HG03196 (cell line): ENCODE data around the gene LSS.
"Not testable (repeated sequence)": the region's sequence is repeated elsewhere in the genome, so short reads cannot be mapped to it uniquely, and the experiment has no call there.

Experiments
- ATAC-seq: cut with Tn5 transposase; IDR thresholded peaks from one replicate; pipeline ENCODE4 v1.9.1; 2021; ENCODE audit not compliant: unreplicated experiment

The LSS gene

DNA sequence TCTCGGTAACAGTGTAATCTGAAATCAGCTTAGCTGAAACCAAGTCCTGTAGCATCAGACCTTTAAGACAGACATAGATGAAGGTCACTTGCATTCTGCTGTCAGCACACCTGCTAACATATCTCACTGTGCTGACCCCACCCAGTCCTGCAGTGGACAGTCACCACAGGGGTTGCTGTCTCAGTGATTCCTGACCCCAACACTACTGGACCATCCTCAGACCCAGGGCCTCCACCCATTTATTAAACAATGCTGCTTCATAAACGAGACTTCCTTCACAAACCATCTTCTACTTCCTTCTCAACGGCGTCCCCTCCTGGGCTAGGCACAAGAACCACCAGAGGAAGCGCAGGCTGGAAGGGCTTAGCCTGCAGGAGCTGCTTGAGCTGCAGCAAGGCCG, 17.8 kb upstream of the LSS start:
- ATAC-seq = no peak

DNA sequence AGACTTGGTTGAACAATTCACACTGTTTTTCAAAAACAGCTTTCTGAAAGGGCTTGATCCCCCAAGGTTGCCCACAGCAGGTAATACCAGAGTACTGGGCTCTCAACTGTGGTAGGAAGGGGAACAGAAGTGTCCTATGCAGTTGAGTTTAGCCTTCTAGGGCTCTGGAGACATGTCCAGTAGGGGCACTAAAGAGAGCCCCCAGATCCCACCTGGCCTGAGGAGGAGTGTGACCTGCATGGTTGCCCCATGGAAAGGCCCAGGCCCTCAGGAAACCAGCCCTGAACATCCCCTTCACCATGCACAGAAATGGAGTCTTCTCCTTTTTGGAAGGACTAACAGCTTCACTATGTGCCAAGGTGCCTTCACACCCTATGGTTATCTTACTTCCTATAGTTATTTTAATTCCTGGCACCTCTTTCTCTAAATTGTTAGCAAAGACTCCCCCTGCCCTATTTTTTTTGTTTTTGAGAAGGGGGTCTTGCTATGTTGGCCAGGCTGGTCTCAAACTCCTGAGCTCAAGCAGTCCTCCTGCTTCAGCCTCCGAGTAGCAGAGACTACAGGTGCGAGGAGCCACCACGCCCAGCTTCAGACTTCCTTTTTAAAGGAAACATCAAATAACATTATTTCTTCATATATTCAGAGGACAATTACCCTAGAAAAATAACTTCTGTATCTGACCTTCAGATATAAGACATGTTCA, 16.8 kb upstream of the LSS start:
- no peak for ATAC-seq

DNA sequence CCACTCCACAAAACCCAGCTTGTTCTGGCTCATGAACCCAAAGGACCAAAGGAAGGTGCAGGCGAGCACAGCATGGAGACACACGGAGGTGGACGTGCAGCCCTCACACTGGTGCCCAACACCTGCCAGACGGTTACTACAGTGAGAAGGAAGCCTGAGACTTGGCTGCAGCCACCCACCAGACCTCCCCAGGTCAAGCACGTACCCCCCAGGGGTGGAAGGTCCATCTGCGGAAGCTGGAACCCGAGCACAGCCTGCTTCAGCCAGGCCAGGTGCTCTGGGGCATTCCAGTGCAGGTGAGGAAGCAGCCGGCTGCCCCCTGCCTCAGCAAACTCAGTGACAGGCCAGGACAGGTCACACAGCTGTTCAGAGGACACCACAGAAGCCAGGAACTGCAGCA, 16.0 kb upstream of the LSS start:
- ATAC-seq = no peak

DNA sequence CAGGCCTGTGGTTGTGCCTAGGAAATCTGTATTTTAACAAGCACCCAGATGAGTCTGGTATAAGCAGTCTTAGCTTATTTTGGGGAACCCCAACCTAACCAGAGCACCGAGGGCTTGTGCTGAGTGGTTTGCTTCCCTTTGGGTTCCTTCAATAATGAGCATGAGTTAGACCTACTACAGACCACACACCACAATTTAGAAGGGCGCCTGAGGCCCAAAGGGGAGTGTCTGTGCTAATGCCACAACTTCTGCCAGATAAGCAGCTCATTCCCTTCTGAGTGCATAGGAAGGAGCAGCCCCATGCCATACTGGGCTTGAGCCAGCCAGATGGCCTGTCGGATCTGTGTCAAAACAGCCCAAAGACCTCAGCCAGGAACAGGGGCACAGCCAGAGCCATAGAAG, 15.4 kb upstream of the LSS start:
- no peak for ATAC-seq

DNA sequence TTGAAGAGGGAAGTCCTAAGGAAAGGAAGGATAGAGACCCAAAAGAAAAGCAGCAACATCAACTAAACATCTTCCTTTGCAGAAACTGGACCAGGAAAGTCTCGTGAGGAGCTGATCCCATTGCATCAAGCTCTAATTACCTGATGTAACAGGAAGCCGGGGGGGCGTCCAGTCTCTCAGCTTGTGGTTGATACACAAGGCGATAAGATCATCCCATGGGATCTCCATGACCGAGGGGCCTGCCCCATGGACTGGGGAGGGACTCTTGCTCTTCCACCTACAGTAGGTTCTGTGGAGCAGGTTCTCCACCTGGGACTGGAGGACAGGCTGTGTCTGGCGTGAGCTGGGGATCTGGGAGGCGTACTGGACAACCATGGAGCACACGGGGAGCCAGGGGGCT, 14.8 kb upstream of the LSS start:
- ATAC-seq = no peak

DNA sequence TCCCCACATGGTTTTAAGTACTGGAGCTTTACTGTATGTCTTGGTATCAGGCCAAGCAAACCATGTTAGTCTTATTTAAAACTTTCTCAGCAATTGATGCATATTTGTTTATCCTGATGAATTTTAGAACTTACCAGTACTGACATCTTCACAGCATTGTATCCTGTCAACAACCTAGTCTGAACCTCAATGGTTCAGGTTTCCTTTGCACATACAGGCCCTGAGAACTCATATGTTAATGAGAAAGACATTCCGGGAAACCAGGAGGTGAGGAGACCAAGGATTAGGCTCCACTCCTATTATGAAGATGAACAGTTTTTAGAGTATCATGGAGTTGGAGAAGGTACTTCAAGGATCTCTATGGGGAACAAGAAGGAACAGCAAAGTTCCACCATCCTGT, 13.0 kb upstream of the LSS start:
- not testable (repeated sequence) for ATAC-seq

DNA sequence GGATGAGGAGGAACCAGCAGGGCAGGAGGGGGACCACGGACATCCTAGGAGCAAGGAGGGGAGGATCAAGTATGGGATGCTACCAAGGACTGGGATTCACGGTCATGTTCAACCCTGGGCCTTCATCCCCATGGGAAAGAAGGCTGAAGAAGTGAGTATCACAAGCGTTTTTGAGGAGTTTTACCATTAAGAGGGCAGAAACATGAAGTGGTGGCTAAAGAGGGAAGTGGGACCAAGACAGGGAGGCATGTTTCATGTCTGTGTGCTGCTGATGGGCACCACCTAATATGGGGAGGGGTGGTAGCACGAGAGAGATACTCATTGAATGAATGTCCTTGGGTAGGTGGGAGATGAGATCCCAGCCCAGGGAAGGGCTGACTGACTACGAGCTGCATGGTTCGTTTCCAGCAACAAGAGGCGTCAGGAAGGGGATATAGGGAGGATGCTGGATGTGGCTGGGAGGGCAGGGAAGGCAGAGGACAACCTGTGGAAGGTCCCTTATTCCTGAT, 11.3 kb upstream of the LSS start:
- no peak for ATAC-seq

DNA sequence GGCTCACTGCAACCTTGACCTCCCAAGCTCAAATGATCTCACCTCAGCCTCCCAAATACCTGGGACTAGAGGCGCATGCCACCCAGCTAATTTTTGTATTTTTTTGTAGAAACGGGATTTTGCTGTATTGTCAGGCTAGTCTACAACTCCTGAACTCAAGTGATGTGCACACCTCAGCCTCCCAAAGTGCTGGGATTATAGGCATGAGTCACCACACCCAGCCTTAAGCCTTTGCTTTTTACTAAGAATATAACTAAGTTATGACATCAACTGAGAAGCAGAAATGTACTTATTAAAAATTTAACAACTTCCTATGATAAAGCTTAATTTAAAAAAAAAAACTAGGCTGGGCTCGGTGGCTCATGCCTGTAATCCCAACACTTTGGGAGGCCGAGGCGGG, 8.9 kb upstream of the LSS start:
- ATAC-seq = no peak

DNA sequence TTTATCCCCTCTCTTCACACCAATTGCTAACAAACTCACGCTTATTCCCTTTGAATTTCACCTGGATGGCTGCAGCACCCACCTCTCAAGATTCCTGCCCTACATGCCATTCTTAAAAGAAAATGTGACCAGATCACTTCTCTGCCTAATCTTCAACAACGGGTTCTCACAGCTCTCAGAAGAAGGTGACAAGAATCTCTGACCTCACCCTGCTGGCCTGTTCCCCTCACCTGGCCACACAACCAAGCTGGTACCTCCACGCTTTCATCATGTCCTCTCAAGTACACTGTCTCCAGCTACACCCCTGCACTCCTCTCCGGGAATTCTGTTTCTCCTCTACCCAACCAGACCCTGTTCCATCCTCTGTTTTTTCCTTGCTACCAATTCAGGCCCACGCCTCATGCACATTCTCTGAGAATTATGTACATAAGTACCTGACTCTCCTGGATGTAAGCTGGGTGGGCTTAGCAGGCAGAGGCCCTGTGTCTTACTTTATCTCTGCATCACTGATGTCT, 5.9 kb upstream of the LSS start:
- no peak for ATAC-seq

DNA sequence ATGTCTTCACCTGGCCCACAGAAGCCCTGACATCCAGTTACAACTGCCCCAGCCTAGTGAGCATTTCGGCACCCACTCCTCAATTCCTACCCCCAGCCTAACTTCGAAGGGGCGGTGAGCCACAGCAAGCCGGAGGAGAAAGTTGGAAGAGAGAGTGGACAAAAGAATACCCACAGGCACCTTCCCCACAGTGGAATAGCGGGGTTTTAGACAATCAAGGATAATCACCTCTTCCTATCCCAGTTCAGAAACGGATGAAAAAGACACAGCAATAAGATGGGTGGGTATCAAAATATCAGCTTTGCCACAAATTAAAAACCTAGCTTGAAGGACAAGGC, 1.3 kb upstream of the LSS start:
- ATAC-seq = no peak

DNA sequence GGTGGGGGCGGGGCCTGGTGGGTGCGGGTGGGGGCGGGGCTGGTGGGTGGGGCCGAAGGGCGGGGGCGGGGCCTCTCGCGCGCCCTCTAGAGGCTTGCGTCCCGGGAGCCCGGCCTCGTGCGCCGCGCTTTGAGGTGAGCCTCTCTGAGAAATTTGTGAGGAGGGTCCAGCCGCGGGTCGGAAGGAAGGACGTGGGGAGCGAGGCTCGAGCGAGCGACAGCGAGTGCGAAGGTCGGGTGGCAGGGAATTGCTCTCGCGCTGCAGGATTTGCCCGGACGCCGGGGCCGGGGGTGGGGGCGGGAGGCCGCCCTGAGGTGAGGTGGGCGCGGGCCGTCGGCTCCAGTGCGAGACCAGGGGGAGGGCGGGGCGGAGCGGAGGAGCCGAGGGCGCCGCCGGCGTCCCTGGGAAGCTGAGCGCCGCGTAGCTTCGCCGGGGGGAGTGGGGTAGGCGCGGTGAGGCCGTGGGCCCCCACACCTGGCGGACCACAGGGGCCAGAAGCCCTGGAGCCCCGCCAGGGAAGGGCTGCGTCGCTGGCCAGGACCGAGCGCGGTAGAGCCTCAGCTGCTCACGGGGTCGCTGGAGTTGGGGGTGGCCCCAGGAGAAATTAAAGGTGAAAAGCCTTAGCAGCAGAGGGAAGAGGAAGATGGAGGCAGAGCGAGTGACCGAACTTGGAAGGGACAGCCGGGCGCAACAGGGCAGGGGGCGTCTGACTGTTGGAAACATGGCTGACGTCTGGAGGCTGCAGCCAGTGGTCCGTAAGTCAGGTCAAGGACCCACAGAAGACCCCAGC, 754 bp upstream of the LSS start:
- ATAC-seq = peak; percentile 23

DNA sequence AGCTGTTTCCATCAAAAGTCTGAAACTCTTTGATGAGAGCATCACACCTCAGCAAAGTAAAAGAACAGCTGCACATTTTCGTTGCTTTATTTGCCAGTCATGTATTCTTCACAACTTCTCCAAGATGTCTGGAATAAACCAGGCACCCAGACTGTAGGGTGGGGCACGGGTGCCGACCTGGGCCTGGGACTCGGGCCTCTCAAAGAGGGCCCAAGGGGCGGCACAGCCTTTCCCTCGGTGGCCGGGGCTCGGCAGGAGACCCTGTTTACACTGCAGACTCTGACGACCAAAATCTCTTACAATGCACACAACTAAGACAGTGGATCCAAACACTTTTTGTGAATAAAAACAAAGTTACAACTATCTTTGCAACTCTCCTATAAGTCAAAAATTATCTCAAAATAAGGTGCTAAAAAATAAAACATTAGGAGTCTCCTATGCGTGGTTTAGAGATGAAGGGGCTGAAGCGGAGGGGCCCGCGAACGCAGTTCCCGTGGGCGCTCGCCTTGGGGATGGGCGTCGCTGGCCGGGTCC, 696 bp downstream of the LSS start:
- ATAC-seq = no peak

DNA sequence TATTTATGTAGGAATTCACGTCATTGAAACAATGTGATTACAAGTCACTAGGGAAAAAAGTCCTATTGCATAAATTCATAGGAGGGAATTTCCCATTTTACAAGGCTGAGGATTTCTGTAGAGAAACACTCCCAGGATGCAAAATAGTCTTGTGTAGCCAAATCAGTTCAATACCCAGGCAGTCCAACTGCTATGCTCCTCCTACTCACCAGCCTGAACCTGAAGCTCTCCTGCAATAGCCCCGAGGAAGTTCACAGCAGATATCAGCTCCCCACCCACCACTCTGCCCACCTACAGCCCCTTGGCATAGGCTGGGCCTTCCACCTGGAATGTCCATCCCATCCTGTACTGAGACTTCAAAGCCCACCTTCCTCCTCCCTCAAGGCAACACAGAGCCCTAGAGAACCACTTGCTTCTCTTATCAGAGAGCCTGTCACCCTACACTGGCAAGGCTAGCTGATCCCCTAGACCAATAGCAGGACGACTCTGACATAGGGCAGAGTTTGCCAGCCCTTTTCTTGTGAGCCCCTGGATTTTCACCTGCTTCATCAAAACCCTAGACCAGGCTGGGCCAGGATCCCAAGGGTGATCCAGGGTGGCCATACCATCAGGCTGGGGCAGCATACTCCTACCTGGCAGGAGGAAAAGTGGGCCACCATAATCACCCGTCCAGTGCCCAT, 1.5 kb downstream of the LSS start:
- ATAC-seq = no peak

DNA sequence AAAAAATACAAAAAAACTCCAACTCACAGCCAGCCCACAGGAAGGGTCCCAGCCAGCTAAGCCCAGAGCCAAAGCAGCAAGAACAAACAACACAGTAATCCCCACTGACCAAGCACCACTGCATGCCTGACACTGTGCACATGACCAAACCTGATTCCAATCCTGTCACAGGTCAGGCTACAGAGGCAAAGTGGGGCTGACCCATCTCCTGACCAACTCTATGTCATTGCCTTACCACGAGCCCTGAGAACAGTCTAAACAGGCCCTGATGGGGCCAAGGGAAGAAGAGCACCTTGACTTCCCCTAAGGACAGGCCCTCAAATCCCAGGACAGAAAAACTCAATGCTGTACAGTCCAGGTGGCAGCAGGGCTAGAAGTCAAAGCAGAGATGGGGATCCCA, 2.4 kb downstream of the LSS start:
- no peak for ATAC-seq

DNA sequence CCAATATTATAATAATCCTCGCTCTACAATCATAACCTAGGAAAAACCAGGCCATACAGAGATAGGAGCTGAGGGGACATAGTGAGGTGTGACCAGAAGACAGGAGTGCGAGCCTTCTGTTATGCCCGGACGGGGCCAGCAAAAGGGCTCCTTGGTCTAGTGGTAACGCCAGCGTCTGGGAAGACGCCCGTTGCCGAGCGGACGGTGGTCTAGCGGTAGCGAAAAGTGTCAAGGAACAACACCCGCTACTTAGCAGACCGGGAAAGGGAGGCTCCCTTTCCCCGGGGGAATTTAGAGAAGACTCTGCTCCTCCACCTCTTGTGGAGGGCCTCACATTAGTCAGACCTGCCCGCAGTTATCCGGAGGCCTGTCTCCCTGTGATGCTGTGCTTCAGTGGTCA, 4.9 kb downstream of the LSS start:
- ATAC-seq = not testable (repeated sequence)

DNA sequence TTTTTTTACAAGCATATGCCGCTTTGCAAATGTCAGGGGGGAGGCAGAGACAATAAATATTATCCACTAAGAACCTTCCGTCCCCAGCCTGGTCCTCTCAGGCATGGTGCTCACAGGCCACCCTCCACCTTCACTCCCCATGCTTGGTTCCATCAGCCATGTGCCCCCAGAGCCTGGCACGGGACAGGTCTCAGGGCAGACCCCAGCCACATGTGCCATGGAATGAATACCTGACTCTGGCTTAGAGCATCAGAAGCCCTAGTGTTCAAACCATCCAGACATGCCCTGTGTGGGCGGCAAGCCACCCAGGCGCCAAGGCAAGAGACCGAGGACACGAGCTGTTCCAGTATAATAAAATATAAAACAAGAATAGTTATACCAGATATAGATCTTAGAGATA, 5.4 kb downstream of the LSS start:
- ATAC-seq = no peak

DNA sequence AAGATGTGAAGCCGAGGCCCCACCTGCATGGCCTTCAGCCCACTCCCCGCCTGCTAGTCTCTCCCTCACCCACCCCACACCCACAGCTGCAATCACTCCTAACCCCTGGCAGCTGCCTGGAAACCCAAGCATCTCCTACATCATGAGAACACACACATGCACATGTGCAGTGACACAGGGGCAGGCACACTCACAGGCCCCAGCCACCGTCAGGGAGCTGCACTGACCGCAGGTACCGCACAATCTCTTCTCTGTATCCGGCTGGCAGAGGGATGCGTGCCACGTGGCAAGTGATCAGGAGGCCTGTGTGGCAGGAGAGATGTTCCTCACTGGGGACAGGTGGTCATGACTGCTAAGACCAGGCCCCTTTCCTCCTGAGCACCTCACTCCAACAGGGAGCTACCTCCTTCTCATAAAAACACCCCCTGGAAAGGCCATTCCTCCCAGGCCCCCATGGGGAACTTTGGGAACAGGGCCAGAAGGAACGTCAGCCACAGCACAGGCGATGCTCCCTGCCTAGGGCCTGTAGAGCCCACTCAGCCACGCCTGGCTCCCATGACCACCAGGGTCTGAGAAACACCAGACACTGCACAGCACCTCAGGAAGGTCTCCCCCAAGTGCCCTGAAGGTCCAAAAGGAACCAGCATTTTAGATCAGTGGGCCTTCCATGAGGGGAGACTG, 6.0 kb downstream of the LSS start:
- no peak for ATAC-seq

DNA sequence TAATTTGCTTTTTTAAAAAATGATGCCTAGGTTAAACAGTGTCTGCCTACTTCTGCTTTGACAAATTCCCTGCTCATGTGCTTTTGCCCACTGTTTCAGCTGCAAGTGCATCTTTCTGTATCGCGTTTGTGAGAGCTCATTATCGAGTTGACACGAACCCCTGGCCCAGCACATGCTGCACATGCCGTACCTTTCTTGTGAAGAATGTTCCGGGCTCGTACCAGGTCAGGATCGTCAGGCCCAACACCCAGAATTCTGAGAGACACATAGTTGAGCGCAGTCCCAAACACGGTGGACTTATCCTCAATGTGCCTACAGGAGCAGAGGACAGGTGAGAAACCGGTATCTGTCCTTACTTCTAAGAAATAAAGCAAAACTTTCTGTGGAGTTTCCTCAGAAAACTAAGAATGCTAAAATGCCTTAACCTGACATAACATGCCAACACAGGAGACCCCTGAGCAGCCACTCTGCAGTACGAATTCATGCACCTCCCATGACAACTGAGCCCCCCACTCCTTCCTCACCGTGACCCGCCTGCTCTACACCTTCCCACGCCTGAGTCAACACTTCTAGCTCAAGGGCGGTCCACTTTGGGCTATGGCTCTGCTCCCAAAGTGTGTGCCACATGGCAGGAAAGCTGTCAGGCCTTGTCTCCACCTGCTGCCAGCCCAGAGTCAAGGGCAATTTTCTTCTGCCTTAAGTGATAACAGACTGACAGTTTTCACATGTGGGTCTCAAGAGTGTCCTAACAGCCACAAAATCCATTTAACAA, 6.7 kb downstream of the LSS start:
- no peak for ATAC-seq

DNA sequence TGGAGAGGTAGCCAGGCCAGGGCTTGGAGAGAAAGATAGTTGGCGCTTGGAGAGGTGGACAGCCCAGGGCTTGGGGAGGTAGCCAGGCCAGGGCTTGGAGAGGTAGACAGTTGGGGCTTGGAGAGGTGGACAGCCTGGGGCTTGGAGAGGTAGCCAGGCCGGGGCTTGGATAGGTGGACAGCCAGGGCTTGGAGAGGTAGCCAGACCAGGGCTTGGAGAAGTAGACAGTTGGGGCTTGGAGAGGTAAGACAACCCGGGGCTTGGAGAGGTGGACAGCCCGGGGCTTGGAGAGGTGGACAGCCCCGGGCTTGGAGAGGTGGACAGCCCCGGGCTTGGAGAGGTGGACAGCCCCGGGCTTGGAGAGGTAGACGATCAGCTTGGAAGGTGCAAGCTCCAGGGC, 7.7 kb downstream of the LSS start:
- no peak for ATAC-seq

DNA sequence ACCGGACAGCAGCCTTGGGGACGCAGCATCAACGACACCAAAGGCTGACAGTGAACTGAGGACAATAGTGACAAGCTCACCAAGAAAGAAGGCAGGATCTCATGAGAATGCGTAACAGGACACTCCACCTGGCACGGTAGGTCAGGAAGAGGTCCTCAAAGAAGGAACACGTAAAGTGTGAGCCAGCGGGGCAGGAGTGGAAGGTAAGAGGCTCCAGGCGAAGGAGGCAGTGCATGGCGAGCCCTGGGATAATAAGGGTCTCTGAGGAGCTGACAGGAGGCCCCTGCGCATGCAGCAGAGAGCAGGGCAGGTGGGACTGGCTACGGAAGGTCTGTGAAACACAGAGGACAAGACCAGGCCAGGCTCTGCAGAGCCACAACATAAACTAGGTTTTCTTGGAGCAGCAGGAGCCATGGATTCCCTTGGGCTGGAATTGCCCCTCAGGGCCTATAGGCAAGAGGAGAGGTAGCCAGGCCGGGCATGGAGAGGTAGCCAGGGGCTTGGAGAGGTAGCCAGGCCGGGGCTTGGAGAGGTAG, 8.2 kb downstream of the LSS start:
- no peak for ATAC-seq
